AG04450 (cell line): Measurements from ENCODE around the gene GIT1. TPM values are rescaled to one million over a fixed set of nuclear protein-coding genes. Genes with fewer than 3 reads are reported as not detected.
A peak's percentile ranks its signal among the peaks of the same experiment; 100 is the strongest.

ENCODE experiments used
- CTCF ChIA-PET: fragments of 300-600, 350-600 bp; formaldehyde crosslinking; extraction: SDS; loops from one replicate; lab custom pipeline; 2022; ENCODE audit warnings: antibody characterized with exemption, inconsistent platforms; lab: Charles Lee
- POLR2A ChIA-PET: fragments of 350-600 bp; formaldehyde crosslinking; extraction: SDS; loops from one replicate; lab custom pipeline; 2021; ENCODE audit warnings: antibody characterized with exemption, inconsistent platforms; lab: Yijun Ruan, JAX
- DNase-seq: peaks from one replicate; pipeline ENCODE4 v3.0.0-alpha.2; 2011; ENCODE audit warnings: low read depth, low spot score
- H3K27ac ChIP-seq: one replicate; pipeline ENCODE4 v1.5.1; 2012; ENCODE audit warnings: low read depth, low read length, control low read depth
- H3K27me3 ChIP-seq: one replicate; pipeline ENCODE4 v1.6.0; 2012; ENCODE audit warnings: low read length; ENCODE audit not compliant: control insufficient read depth, insufficient read depth
- H3K4me3 ChIP-seq: 2 replicates; pipeline ENCODE4 v1.5.1; 2011; ENCODE audit warnings: mild to moderate bottlenecking, low read depth, low read length, control low read depth
- H3K9me3 ChIP-seq: 2 replicates; pipeline ENCODE4 v1.5.1; 2012; ENCODE audit warnings: low read length; ENCODE audit not compliant: control insufficient read depth, insufficient read depth
- CTCF ChIP-seq: IDR thresholded peaks from 2 replicates; pipeline ENCODE4 v1.5.1; 2011; ENCODE audit warnings: low read depth, low read length, control low read depth, inconsistent platforms
- polyA plus RNA-seq: library from polyadenylated mRNA; depleted of rRNA; stranded (reverse); fragments of >200 nt; gene quantifications from 2 replicates; pipeline ENCODE4 v1.2.3, GENCODE V29; 2011

The GIT1 gene
- polyA plus RNA-seq, 1 experiment = 20.7 TPM

DNA sequence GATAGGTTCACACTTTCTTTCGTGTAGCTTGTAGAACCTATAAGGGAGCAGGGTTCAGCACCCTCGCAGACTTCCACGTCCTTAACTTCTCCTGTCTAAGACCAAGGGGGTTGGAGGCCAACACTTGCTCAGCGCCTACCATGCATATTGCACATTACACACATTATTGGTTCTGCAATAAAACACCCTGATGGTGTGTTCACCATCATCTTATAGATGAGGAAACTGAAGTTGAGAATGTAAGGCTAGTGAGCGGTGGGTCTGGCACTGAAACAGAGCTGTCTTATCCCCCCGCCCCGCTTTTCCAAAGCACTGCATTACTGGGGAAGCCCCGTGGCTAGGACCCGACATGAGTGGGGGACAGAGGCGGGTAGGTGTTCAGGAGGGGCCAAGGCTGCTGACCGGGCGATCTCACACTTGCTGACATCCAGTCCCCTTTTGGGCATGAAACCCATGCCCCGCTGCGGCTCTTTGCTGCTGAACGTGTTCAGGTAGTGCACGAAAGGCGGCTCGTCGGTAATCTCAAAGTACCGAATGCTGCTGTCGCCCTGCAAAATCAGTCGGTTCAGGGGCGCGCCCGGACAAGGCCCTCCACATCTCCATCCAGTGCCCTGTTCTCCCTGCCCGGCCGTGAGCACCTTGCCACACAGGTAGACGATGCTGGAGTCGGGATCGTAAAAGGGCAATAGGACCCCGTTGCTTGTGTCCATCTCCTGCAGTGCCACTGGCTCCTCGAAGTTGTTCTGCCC is 27.0 kb upstream of the GIT1 start:
- Histone ChIP-seq H3K27ac (no peak overlapping the region), H3K4me3 (no peak overlapping the region), H3K9me3 (peaks cover 9% of the 10 kb centered on the region; the same call in 1 of the 2 replicates), H3K27me3 (no peaks in the 10 kb centered on the region)
- CTCF ChIA-PET = interaction anchor here (0.5 to 3.3 kb wide), 31 partner anchors 9 to 491 kb away, joined by 3 to 47 read pairs (median 5); partner anchors contain the start of gene ANKRD13B
- no peak for DNase-seq
- no peak for TF ChIP-seq CTCF
- POLR2A ChIA-PET = interaction anchor here (0.6 to 1.2 kb wide), 5 partner anchors 23 to 488 kb away, joined by 3 to 7 read pairs (median 3); no protein-coding TSS in a partner anchor

- Histone ChIP-seq H3K9me3 (peaks cover 9% of the 10 kb centered on the region; the same call in 1 of the 2 replicates), H3K27ac (no peak overlapping the region), H3K27me3 (no peaks in the 10 kb centered on the region), H3K4me3 (peak overlapping the region; percentile 46)
- POLR2A ChIA-PET = interaction anchor here (1.0 to 1.3 kb wide), 4 partner anchors 18 to 246 kb away, joined by 3 to 8 read pairs (median 4); partner anchors contain the start of gene ANKRD13B
- no peak for DNase-seq
- CTCF ChIA-PET = interaction anchor here (0.6 to 1.9 kb wide), 8 partner anchors 15 to 477 kb away, joined by 3 to 7 read pairs (median 4); no protein-coding TSS in a partner anchor
- no peak for TF ChIP-seq CTCF
Measured at GRCh38 chr17:29615492-29616299, 26.2 kb upstream of the GIT1 start.

- CTCF ChIA-PET = interaction anchor here (0.6 to 1.8 kb wide), 7 partner anchors 15 to 478 kb away, joined by 3 to 7 read pairs (median 4); no protein-coding TSS in a partner anchor
- Histone ChIP-seq H3K4me3 (peak overlapping the region; percentile 46), H3K9me3 (peaks cover 9% of the 10 kb centered on the region; the same call in 1 of the 2 replicates), H3K27ac (no peak overlapping the region), H3K27me3 (no peaks in the 10 kb centered on the region)
- POLR2A ChIA-PET = interaction anchor here (1.0 to 1.3 kb wide), 4 partner anchors 18 to 245 kb away, joined by 3 to 8 read pairs (median 4); partner anchors contain the start of gene ANKRD13B
- no peak for DNase-seq
- TF ChIP-seq CTCF = no peak
Measured at GRCh38 chr17:29615048-29615385, 25.6 kb upstream of the GIT1 start.

GRCh38 chr17:29614349-29615047 is 25.1 kb upstream of the GIT1 start:
- DNase-seq = no peak
- Histone ChIP-seq H3K9me3 (peaks cover 9% of the 10 kb centered on the region; the same call in 1 of the 2 replicates), H3K27ac (no peak overlapping the region), H3K27me3 (no peaks in the 10 kb centered on the region), H3K4me3 (no peak overlapping the region)
- ChIA-PET POLR2A (interaction anchor here (1.3 kb wide), 2 partner anchors 17 to 22 kb away, joined by 4 to 8 read pairs; partner anchors contain the start of gene ANKRD13B), CTCF (interaction anchor here (0.6 to 1.8 kb wide), 7 partner anchors 10 to 478 kb away, joined by 3 to 7 read pairs (median 4); no protein-coding TSS in a partner anchor)
- no peak for TF ChIP-seq CTCF
